HAP-1 (cell line): Measurements from ENCODE around the gene PROSER3.

Source experiments
- DNase-seq, 2 experiments: peaks; one replicate each; pipeline ENCODE4 v3.0.0-alpha.2; 2016 to 2020; ENCODE audit warnings: low spot score in 2 of 2
- H3K27me3 ChIP-seq: fragments of 250-450 bp; sonication (Bioruptor Pico); 2 replicates; pipeline ENCODE4 v1.5.1; 2020; ENCODE audit warnings: low read depth, mild to moderate bottlenecking, moderate library complexity
- H3K36me3 ChIP-seq: fragments of 250-450 bp; sonication (Bioruptor Pico); replicated peaks from 2 replicates; pipeline ENCODE4 v1.5.1; 2020; ENCODE audit warnings: mild to moderate bottlenecking
- H3K4me1 ChIP-seq: fragments of 250-450 bp; sonication (Bioruptor Pico); 2 replicates; pipeline ENCODE4 v1.5.1; 2020; ENCODE audit warnings: mild to moderate bottlenecking
- H3K4me3 ChIP-seq: fragments of 250-450 bp; sonication (Bioruptor Pico); 2 replicates; pipeline ENCODE4 v1.5.1; 2020; ENCODE audit warnings: mild to moderate bottlenecking, moderate library complexity
- H3K9me3 ChIP-seq: fragments of 250-450 bp; sonication (Bioruptor Pico); 2 replicates; pipeline ENCODE4 v1.5.1; 2020; ENCODE audit warnings: mild to moderate bottlenecking, moderate library complexity
- in situ Hi-C: fragments of 300-500 bp; cut with MboI; formaldehyde crosslinking; loops from 3 replicates; pipeline ENCODE4 v1.14.3; 2020; ENCODE audit warnings: low sequenced_read_pairs, inconsistent platforms, mixed read lengths

Gene PROSER3

GRCh38 chr19:35727956-35728706, 29.8 kb upstream of the PROSER3 start:
- no peaks in the 10 kb centered on the region for H3K27me3 ChIP-seq
- in situ Hi-C loops = no loop called here
- no peaks in the 10 kb centered on the region for H3K4me1 ChIP-seq
- no peak overlapping the region for H3K4me3 ChIP-seq
- no peaks in the 10 kb centered on the region for H3K9me3 ChIP-seq
- H3K36me3 ChIP-seq = peaks cover 97% of the 10 kb centered on the region
- DNase-seq = no peak

- in situ Hi-C loops = no loop called here
- Histone ChIP-seq H3K27me3 (no peaks in the 10 kb centered on the region), H3K36me3 (peaks cover 96% of the 10 kb centered on the region), H3K9me3 (no peaks in the 10 kb centered on the region), H3K4me1 (no peaks in the 10 kb centered on the region), H3K4me3 (no peak overlapping the region)
- DNase-seq = no peak
Observed at GRCh38 chr19:35729021-35729420, 29.0 kb upstream of the PROSER3 start.

GRCh38 chr19:35729763-35730162, 28.2 kb upstream of the PROSER3 start:
- in situ Hi-C loops = no loop called here
- H3K9me3 ChIP-seq = no peaks in the 10 kb centered on the region
- H3K36me3 ChIP-seq = peaks cover 96% of the 10 kb centered on the region
- no peaks in the 10 kb centered on the region for H3K27me3 ChIP-seq
- no peaks in the 10 kb centered on the region for H3K4me1 ChIP-seq
- no peak for DNase-seq
- H3K4me3 ChIP-seq = no peak overlapping the region

GRCh38 chr19:35730326-35730725, 27.6 kb upstream of the PROSER3 start:
- no peak for DNase-seq
- Histone ChIP-seq H3K4me1 (no peaks in the 10 kb centered on the region), H3K27me3 (no peaks in the 10 kb centered on the region), H3K4me3 (no peak overlapping the region), H3K9me3 (no peaks in the 10 kb centered on the region), H3K36me3 (peaks cover 95% of the 10 kb centered on the region)
- in situ Hi-C loops = no loop called here

GRCh38 chr19:35731353-35731752, 26.6 kb upstream of the PROSER3 start:
- H3K4me1 ChIP-seq = no peaks in the 10 kb centered on the region
- no peak overlapping the region for H3K4me3 ChIP-seq
- H3K9me3 ChIP-seq = no peaks in the 10 kb centered on the region
- DNase-seq = no peak
- in situ Hi-C loops = no loop called here
- no peaks in the 10 kb centered on the region for H3K27me3 ChIP-seq
- H3K36me3 ChIP-seq = peaks cover 95% of the 10 kb centered on the region

- in situ Hi-C loops = no loop called here
- no peak overlapping the region for H3K4me3 ChIP-seq
- H3K4me1 ChIP-seq = no peaks in the 10 kb centered on the region
- peaks cover 95% of the 10 kb centered on the region for H3K36me3 ChIP-seq
- no peak for DNase-seq
- H3K9me3 ChIP-seq = no peaks in the 10 kb centered on the region
- no peaks in the 10 kb centered on the region for H3K27me3 ChIP-seq
Observed at GRCh38 chr19:35731779-35732405, 26.1 kb upstream of the PROSER3 start.

- Histone ChIP-seq H3K4me3 (no peak overlapping the region), H3K9me3 (no peaks in the 10 kb centered on the region), H3K4me1 (no peaks in the 10 kb centered on the region), H3K36me3 (peaks cover 95% of the 10 kb centered on the region), H3K27me3 (no peaks in the 10 kb centered on the region)
- no peak for DNase-seq
- in situ Hi-C loops = no loop called here
Observed at GRCh38 chr19:35732540-35733179, 25.3 kb upstream of the PROSER3 start.

GRCh38 chr19:35733180-35734125, 24.5 kb upstream of the PROSER3 start:
- peaks cover 95% of the 10 kb centered on the region for H3K36me3 ChIP-seq
- H3K4me3 ChIP-seq = no peak overlapping the region
- no peaks in the 10 kb centered on the region for H3K9me3 ChIP-seq
- H3K4me1 ChIP-seq = no peaks in the 10 kb centered on the region
- in situ Hi-C loops = no loop called here
- H3K27me3 ChIP-seq = no peaks in the 10 kb centered on the region
- DNase-seq = no peak

- H3K36me3 ChIP-seq = peaks cover 95% of the 10 kb centered on the region
- H3K27me3 ChIP-seq = no peaks in the 10 kb centered on the region
- in situ Hi-C loops = no loop called here
- H3K4me1 ChIP-seq = no peaks in the 10 kb centered on the region
- H3K9me3 ChIP-seq = no peaks in the 10 kb centered on the region
- DNase-seq = no peak
- H3K4me3 ChIP-seq = no peak overlapping the region
Observed at GRCh38 chr19:35734273-35734672, 23.7 kb upstream of the PROSER3 start.

- Histone ChIP-seq H3K4me1 (peaks cover 4% of the 10 kb centered on the region; the same call in 1 of the 2 replicates), H3K4me3 (no peak overlapping the region), H3K27me3 (no peaks in the 10 kb centered on the region), H3K36me3 (peaks cover 90% of the 10 kb centered on the region), H3K9me3 (no peaks in the 10 kb centered on the region)
- no peak for DNase-seq
- in situ Hi-C loops = no loop called here
Observed at GRCh38 chr19:35734889-35735288, 23.1 kb upstream of the PROSER3 start.

GRCh38 chr19:35736913-35737886, 20.8 kb upstream of the PROSER3 start:
- H3K9me3 ChIP-seq = no peaks in the 10 kb centered on the region
- no peaks in the 10 kb centered on the region for H3K27me3 ChIP-seq
- DNase-seq = no peak
- in situ Hi-C loops = no loop called here
- H3K36me3 ChIP-seq = peaks cover 68% of the 10 kb centered on the region
- H3K4me3 ChIP-seq = no peak overlapping the region
- peaks cover 8% of the 10 kb centered on the region; the same call in 1 of the 2 replicates for H3K4me1 ChIP-seq

- H3K36me3 ChIP-seq = peaks cover 60% of the 10 kb centered on the region
- peaks cover 8% of the 10 kb centered on the region; the same call in 1 of the 2 replicates for H3K4me1 ChIP-seq
- in situ Hi-C loops = no loop called here
- H3K9me3 ChIP-seq = no peaks in the 10 kb centered on the region
- no peak for DNase-seq
- no peak overlapping the region for H3K4me3 ChIP-seq
- H3K27me3 ChIP-seq = no peaks in the 10 kb centered on the region
Observed at GRCh38 chr19:35738021-35738886, 19.7 kb upstream of the PROSER3 start.
